ENCODE results near the gene EPS15. TPM values are rescaled to one million over a fixed set of nuclear protein-coding genes. Genes with fewer than 3 reads are reported as not detected.

The EPS15 gene
- total and polyA plus RNA-seq, 2 experiments from 2014 or later, result 31.0 to 76.5 TPM

GRCh38 chr1:51324251-51325010 lies 194.6 kb downstream of the EPS15 start:
- H3K36me3 ChIP-seq (ENCODE audit: insufficient read depth), result no peaks in the 10 kb centered on the region
- no peak overlapping the region for H3K4me3 Mint-ChIP-seq
- H3K4me1 Mint-ChIP-seq, result peaks cover 12% of the 10 kb centered on the region

More at GRCh38 chr1:51324251-51325010, 194.6 kb downstream of the EPS15 start:
- Histone ChIP-seq H3K4me2 (no peak overlapping the region), H3K27ac (ENCODE audit: low read depth) (no peak overlapping the region), H2AFZ (no peak overlapping the region), H3K9me2 (ENCODE audit: insufficient read depth) (no peaks in the 10 kb centered on the region), H4K20me1 (replicated peaks; ENCODE audit: insufficient read depth) (no peaks in the 10 kb centered on the region), H3K4me1 (ENCODE audit: insufficient read depth) (0 out of 2 replicates have a peak, but pooled peaks cover 10% of the 10 kb centered on the region), H3K4me3 (no peak overlapping the region), H3K79me2 (replicated peaks; ENCODE audit: insufficient read depth) (no peaks in the 10 kb centered on the region), H3F3A (replicated peaks; ENCODE audit: low read depth) (no peaks in the 10 kb centered on the region), H3K27me3 (ENCODE audit: insufficient read depth) (peaks cover 5% of the 10 kb centered on the region)
- no peak for ATAC-seq
- Mint-ChIP-seq H3K36me3 (ENCODE audit: low read depth) (no peaks in the 10 kb centered on the region; the same call in 2 of the 3 replicates), H3K27me3 (ENCODE audit: insufficient read depth, low read depth, poor library complexity) (peaks cover 5% of the 10 kb centered on the region), H3K27ac (no peak overlapping the region), H3K9me3 (no peaks in the 10 kb centered on the region)
- no peak for TF ChIP-seq CTCF (conservative IDR thresholded peaks at IDR 0.05; ENCODE audit: low read depth in 2 of 2)
- no peak for TF ChIP-seq NANOG (IDR thresholded peaks at IDR 0.05; ENCODE audit: borderline replicate concordance)
- TF ChIP-seq ETS1 (IDR thresholded peaks at IDR 0.05), result no peak
- no peak for TF ChIP-seq EZH2 (IDR thresholded peaks at IDR 0.05; ENCODE audit: low read depth, unreplicated experiment)
- no peak for TF ChIP-seq JUNB (IDR thresholded peaks at IDR 0.05; ENCODE audit: unreplicated experiment)
- TF ChIP-seq ZNF462 (CRISPR knock-in tag; IDR thresholded peaks at IDR 0.05), result no peak
- TF ChIP-seq ZNF114 (CRISPR knock-in tag; IDR thresholded peaks at IDR 0.05), result no peak
- TF ChIP-seq EZH2phosphoT487 (IDR thresholded peaks at IDR 0.05; ENCODE audit: unreplicated experiment), result no peak
- TF ChIP-seq STAT1 (IDR thresholded peaks at IDR 0.05; ENCODE audit: unreplicated experiment), result no peak
- no peak for TF ChIP-seq REST (IDR thresholded peaks at IDR 0.05; ENCODE audit: unreplicated experiment)
- TF ChIP-seq POLR2AphosphoS5 (IDR thresholded peaks at IDR 0.05; ENCODE audit: low read depth), result no peak
- TF ChIP-seq ZNF331 (CRISPR knock-in tag; IDR thresholded peaks at IDR 0.05; ENCODE audit: low read depth), result no peak
- no peak for TF ChIP-seq CREB1 (CRISPR knock-in tag; IDR thresholded peaks at IDR 0.05; ENCODE audit: low read depth)
- no peak for DNase-seq (ENCODE audit: low spot score)
